Activated naive CD8-positive, alpha-beta T cell treated with anti-CD3 and anti-CD28 coated beads, Interleukin-2, amount 10 ng/mL, durations not matched to agents 7 days and 5 days (primary cell): ENCODE measurements around the gene SEC11A. TPM values are rescaled to one million over a fixed set of nuclear protein-coding genes. Genes with fewer than 3 reads are reported as not detected.
"Not testable (repeated sequence)": the region's sequence is repeated elsewhere in the genome, so short reads cannot be mapped to it uniquely, and the experiment has no call there.

Experiments
- ATAC-seq: fragments of 150-1000 bp; cut with Tn5 transposase; one replicate; pipeline ENCODE4 v1.10.0; 2021; ENCODE audit warnings: low read depth, moderate library complexity
- POLR2A ChIA-PET: fragments of 350-600 bp; sonication (Branson Sonifier 250); formaldehyde crosslinking; loops from one replicate; lab custom pipeline; 2021; ENCODE audit warnings: antibody characterized with exemption; lab: Charles Lee
- DNase-seq: peaks from one replicate; pipeline ENCODE4 v3.0.0; 2021
- H3K27ac Mint-ChIP-seq: one replicate; pipeline ENCODE4 v1.8.0; 2022; ENCODE audit warnings: mild to moderate bottlenecking, mixed read lengths
- H3K27me3 Mint-ChIP-seq: one replicate; pipeline ENCODE4 v1.8.0; 2022; ENCODE audit warnings: mild to moderate bottlenecking, moderate library complexity, mixed read lengths
- H3K36me3 Mint-ChIP-seq: one replicate; pipeline ENCODE4 v1.8.0; 2021; ENCODE audit warnings: mild to moderate bottlenecking, mixed read lengths
- H3K4me1 Mint-ChIP-seq: one replicate; pipeline ENCODE4 v1.8.0; 2021; ENCODE audit warnings: mixed read lengths
- H3K4me3 Mint-ChIP-seq: one replicate; pipeline ENCODE4 v1.8.0; 2022; ENCODE audit warnings: mild to moderate bottlenecking, moderate library complexity, mixed read lengths
- H3K9me3 Mint-ChIP-seq: one replicate; pipeline ENCODE4 v1.8.0; 2021; ENCODE audit warnings: mixed read lengths
- total RNA-seq, 2 experiments: library from RNA; stranded (reverse); gene quantifications; one replicate each; pipeline ENCODE4 v1.2.3, GENCODE V29; 2021

SEC11A gene
- total RNA-seq, 2 experiments from 2014 or later = 97.1 to 99.1 TPM

- H3K4me3 Mint-ChIP-seq = no peak overlapping the region
- no peak for ATAC-seq
- peaks cover 45% of the 10 kb centered on the region for H3K36me3 Mint-ChIP-seq
- peaks cover 4% of the 10 kb centered on the region for H3K4me1 Mint-ChIP-seq
- POLR2A ChIA-PET = no interaction called here
- no peak overlapping the region for H3K27ac Mint-ChIP-seq
- H3K9me3 Mint-ChIP-seq = no peaks in the 10 kb centered on the region
- no peaks in the 10 kb centered on the region for H3K27me3 Mint-ChIP-seq
- DNase-seq = no peak
Measured at GRCh38 chr15:84689858-84690257, 26.1 kb downstream of the SEC11A start.

GRCh38 chr15:84686446-84686845 lies 29.5 kb downstream of the SEC11A start:
- POLR2A ChIA-PET = interaction anchor here (0.6 kb wide), 1 partner anchor 25 kb away, joined by 3 read pairs; no protein-coding TSS in a partner anchor
- not testable (repeated sequence) for H3K4me1 Mint-ChIP-seq, H3K9me3 Mint-ChIP-seq, H3K4me3 Mint-ChIP-seq, DNase-seq, H3K27ac Mint-ChIP-seq, ATAC-seq, H3K27me3 Mint-ChIP-seq
- H3K36me3 Mint-ChIP-seq = peaks cover 42% of the 10 kb centered on the region

- Mint-ChIP-seq H3K9me3 (no peaks in the 10 kb centered on the region), H3K36me3 (peaks cover 35% of the 10 kb centered on the region), H3K4me1 (peaks cover 5% of the 10 kb centered on the region), H3K27me3 (no peaks in the 10 kb centered on the region), H3K27ac (no peak overlapping the region), H3K4me3 (no peak overlapping the region)
- no peak for ATAC-seq
- DNase-seq = no peak
- POLR2A ChIA-PET = no interaction called here
Measured at GRCh38 chr15:84685304-84685703, 30.6 kb downstream of the SEC11A start.

GRCh38 chr15:84684092-84684491 lies 31.8 kb downstream of the SEC11A start:
- Mint-ChIP-seq H3K4me1 (peaks cover 5% of the 10 kb centered on the region), H3K27me3 (no peaks in the 10 kb centered on the region), H3K27ac (no peak overlapping the region), H3K4me3 (no peak overlapping the region), H3K36me3 (peaks cover 34% of the 10 kb centered on the region), H3K9me3 (no peaks in the 10 kb centered on the region)
- POLR2A ChIA-PET = no interaction called here
- ATAC-seq = no peak
- no peak for DNase-seq

- Mint-ChIP-seq H3K27ac (no peak overlapping the region), H3K4me3 (no peak overlapping the region), H3K9me3 (no peaks in the 10 kb centered on the region), H3K4me1 (peaks cover 5% of the 10 kb centered on the region), H3K27me3 (no peaks in the 10 kb centered on the region), H3K36me3 (peaks cover 20% of the 10 kb centered on the region)
- DNase-seq (no peak), ATAC-seq (no peak)
- POLR2A ChIA-PET = no interaction called here
Measured at GRCh38 chr15:84681831-84682230, 34.1 kb downstream of the SEC11A start.

- ATAC-seq = no peak
- DNase-seq = no peak
- peaks cover 25% of the 10 kb centered on the region for H3K36me3 Mint-ChIP-seq
Measured at GRCh38 chr15:84671211-84671610, 44.7 kb downstream of the SEC11A start.

GRCh38 chr15:84669726-84670125 lies 46.2 kb downstream of the SEC11A start:
- ATAC-seq (no peak), DNase-seq (no peak)
- H3K4me1 Mint-ChIP-seq = peaks cover 5% of the 10 kb centered on the region
- POLR2A ChIA-PET = interaction anchor here (0.8 kb wide), 1 partner anchor 66 kb away, joined by 3 read pairs; no protein-coding TSS in a partner anchor
- H3K9me3 Mint-ChIP-seq = no peaks in the 10 kb centered on the region
- H3K4me3 Mint-ChIP-seq = no peak overlapping the region
- no peaks in the 10 kb centered on the region for H3K27me3 Mint-ChIP-seq
- peaks cover 32% of the 10 kb centered on the region for H3K36me3 Mint-ChIP-seq
- no peak overlapping the region for H3K27ac Mint-ChIP-seq

More at GRCh38 chr15:84671211-84671610, 44.7 kb downstream of the SEC11A start:
- Mint-ChIP-seq H3K27me3 (no peaks in the 10 kb centered on the region), H3K4me1 (peaks cover 5% of the 10 kb centered on the region), H3K9me3 (no peaks in the 10 kb centered on the region), H3K4me3 (no peak overlapping the region), H3K27ac (no peak overlapping the region)
- POLR2A ChIA-PET = interaction anchor here (1.1 kb wide), 1 partner anchor 11 kb away, joined by 4 read pairs; no protein-coding TSS in a partner anchor

- ATAC-seq = no peak
- POLR2A ChIA-PET = interaction anchor here (0.6 kb wide), 1 partner anchor 24 kb away, joined by 3 read pairs; no protein-coding TSS in a partner anchor
Measured at GRCh38 chr15:84668221-84668982, 47.5 kb downstream of the SEC11A start.

GRCh38 chr15:84666373-84666772 lies 49.6 kb downstream of the SEC11A start:
- Mint-ChIP-seq H3K36me3 (peaks cover 28% of the 10 kb centered on the region), H3K27ac (peak overlapping the region; percentile 40), H3K4me3 (no peak overlapping the region), H3K4me1 (peaks cover 2% of the 10 kb centered on the region), H3K9me3 (no peaks in the 10 kb centered on the region), H3K27me3 (no peaks in the 10 kb centered on the region)
- DNase-seq (no peak), ATAC-seq (no peak)
- POLR2A ChIA-PET = interaction anchor here (0.9 kb wide), 1 partner anchor 51 kb away, joined by 6 read pairs; no protein-coding TSS in a partner anchor

More at GRCh38 chr15:84668221-84668982, 47.5 kb downstream of the SEC11A start:
- Mint-ChIP-seq H3K9me3 (no peaks in the 10 kb centered on the region), H3K4me1 (peaks cover 5% of the 10 kb centered on the region), H3K27me3 (no peaks in the 10 kb centered on the region), H3K4me3 (no peak overlapping the region), H3K27ac (no peak overlapping the region), H3K36me3 (peaks cover 29% of the 10 kb centered on the region)
- DNase-seq = no peak

GRCh38 chr15:84661001-84661400 lies 54.9 kb downstream of the SEC11A start:
- no peak for DNase-seq
- Mint-ChIP-seq H3K36me3 (peaks cover 11% of the 10 kb centered on the region), H3K4me3 (no peak overlapping the region), H3K27me3 (no peaks in the 10 kb centered on the region), H3K4me1 (peaks cover 8% of the 10 kb centered on the region), H3K9me3 (no peaks in the 10 kb centered on the region), H3K27ac (no peak overlapping the region)
- no peak for ATAC-seq
- POLR2A ChIA-PET = interaction anchor here (0.7 to 1.0 kb wide), 3 partner anchors 10 to 1710 kb away, joined by 3 to 4 read pairs (median 4); no protein-coding TSS in a partner anchor

GRCh38 chr15:84659904-84660781 lies 55.8 kb downstream of the SEC11A start:
- POLR2A ChIA-PET = interaction anchor here (1.0 to 2.0 kb wide), 2 partner anchors 11 to 75 kb away, joined by 4 to 17 read pairs; no protein-coding TSS in a partner anchor
- ATAC-seq = no peak
- no peak overlapping the region for H3K4me3 Mint-ChIP-seq
- peaks cover 8% of the 10 kb centered on the region for H3K4me1 Mint-ChIP-seq
- peaks cover 7% of the 10 kb centered on the region for H3K36me3 Mint-ChIP-seq
- H3K9me3 Mint-ChIP-seq = no peaks in the 10 kb centered on the region
- no peak overlapping the region for H3K27ac Mint-ChIP-seq
- no peak for DNase-seq
- no peaks in the 10 kb centered on the region for H3K27me3 Mint-ChIP-seq

- peak overlapping the region; percentile 75 for H3K4me3 Mint-ChIP-seq
- H3K27me3 Mint-ChIP-seq = no peaks in the 10 kb centered on the region
- peak overlapping the region; percentile 73 for H3K27ac Mint-ChIP-seq
- ATAC-seq (no peak), DNase-seq (no peak)
- peaks cover 4% of the 10 kb centered on the region for H3K36me3 Mint-ChIP-seq
- POLR2A ChIA-PET = interaction anchor here (0.9 to 2.0 kb wide), 5 partner anchors 27 to 89 kb away, joined by 3 to 17 read pairs (median 4); partner anchors contain the start of gene SEC11A
- no peaks in the 10 kb centered on the region for H3K9me3 Mint-ChIP-seq
- peaks cover 12% of the 10 kb centered on the region for H3K4me1 Mint-ChIP-seq
Measured at GRCh38 chr15:84658788-84659411, 57.0 kb downstream of the SEC11A start.
